ENCODE results near the gene TRA2A.

DNA sequence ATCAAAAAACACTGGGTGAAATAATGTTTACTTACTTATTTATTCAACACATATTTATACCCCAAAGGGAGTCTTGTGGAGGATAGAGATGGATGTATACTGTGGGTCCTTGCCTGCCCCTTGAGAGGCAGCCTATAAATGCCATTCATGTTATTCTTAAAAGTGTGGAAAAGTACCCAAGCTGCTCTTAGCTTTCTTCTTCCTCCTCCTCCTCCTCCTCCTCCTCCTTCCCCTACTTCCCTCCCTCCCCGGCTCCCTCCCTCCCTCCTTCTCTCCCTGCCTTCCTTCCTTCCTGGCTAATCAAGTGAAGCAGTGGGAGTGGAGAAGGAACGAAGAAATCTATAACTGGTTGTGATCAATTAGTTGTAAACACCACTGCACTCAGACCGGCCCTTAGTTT, 40.3 kb downstream of the TRA2A start:
- TF ChIP-seq, protein P1, sequence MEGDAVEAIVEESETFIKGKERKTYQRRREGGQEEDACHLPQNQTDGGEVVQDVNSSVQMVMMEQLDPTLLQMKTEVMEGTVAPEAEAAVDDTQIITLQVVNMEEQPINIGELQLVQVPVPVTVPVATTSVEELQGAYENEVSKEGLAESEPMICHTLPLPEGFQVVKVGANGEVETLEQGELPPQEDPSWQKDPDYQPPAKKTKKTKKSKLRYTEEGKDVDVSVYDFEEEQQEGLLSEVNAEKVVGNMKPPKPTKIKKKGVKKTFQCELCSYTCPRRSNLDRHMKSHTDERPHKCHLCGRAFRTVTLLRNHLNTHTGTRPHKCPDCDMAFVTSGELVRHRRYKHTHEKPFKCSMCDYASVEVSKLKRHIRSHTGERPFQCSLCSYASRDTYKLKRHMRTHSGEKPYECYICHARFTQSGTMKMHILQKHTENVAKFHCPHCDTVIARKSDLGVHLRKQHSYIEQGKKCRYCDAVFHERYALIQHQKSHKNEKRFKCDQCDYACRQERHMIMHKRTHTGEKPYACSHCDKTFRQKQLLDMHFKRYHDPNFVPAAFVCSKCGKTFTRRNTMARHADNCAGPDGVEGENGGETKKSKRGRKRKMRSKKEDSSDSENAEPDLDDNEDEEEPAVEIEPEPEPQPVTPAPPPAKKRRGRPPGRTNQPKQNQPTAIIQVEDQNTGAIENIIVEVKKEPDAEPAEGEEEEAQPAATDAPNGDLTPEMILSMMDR (IDR thresholded peaks at IDR 0.05), result no peak
- no peak for TF ChIP-seq POLR2A (IDR thresholded peaks at IDR 0.05)

Measured in testis (tissue), 2 donors.